GM19099 (cell line): ENCODE results near the gene CCDC197.
A peak's percentile ranks its signal among the peaks of the same experiment; 100 is the strongest.

Experiments used
- POLR2A ChIP-seq: IDR thresholded peaks from 3 replicates; pipeline ENCODE4 v1.6.1; 2011; ENCODE audit warnings: low read depth; ENCODE audit not compliant: insufficient read length; ENCODE audit errors: extremely low read depth

Gene CCDC197

DNA sequence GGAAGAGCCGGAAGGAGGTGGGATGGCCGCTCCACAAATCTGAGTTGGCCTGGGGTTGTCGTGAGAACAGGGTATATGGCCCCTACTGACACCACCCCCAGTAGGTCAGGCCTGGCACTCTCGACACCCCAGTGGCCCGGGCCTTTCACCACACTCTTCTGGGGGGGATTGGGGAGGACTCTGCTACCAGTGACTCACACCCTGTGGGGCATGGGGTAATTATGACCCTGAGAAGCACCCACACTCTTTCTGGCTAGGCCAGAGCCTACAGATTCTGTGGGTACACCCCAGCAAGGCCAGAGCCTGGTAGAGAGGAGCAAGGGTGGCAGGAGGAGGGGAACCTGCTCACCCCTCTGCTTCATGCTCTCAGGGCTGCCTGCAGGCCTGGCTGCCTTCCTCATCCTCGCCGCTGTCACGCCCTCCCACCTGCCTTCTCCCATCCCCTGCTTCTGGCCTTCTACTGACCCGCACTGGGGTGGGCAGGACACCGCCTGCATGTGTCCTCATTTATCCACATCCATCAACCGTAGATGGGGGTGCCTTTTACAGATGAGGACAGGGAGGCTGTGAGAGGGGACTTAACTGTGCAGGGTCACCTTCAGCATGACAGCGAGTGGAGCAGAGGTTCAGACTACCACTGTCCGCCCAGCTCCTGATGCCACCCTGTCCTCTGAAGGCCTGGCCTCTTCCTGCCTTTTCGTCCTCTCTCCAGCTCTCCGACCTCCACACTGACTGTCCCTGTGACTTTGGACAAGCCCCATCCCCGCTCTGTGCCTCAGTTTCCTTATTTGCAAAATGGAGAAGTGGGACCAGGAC is 39.1 kb upstream of the CCDC197 start:
- peak; percentile 21 for TF ChIP-seq POLR2A

- TF ChIP-seq POLR2A, result peak; percentile 2
These were observed 38.4 kb upstream of the CCDC197 start for GRCh38 chr14:93958567-93959238.

GRCh38 chr14:93959239-93960107 is 37.6 kb upstream of the CCDC197 start:
- peak; percentile 69 for TF ChIP-seq POLR2A

GRCh38 chr14:93960108-93960475 is 37.0 kb upstream of the CCDC197 start:
- TF ChIP-seq POLR2A, result no peak

GRCh38 chr14:93960774-93961438 is 36.2 kb upstream of the CCDC197 start:
- TF ChIP-seq POLR2A, result no peak

GRCh38 chr14:93961620-93962019 is 35.5 kb upstream of the CCDC197 start:
- TF ChIP-seq POLR2A, result no peak

- peak; percentile 57 for TF ChIP-seq POLR2A
These were observed 34.1 kb upstream of the CCDC197 start for GRCh38 chr14:93962701-93963601.

- TF ChIP-seq POLR2A, result no peak
These were observed 33.4 kb upstream of the CCDC197 start for GRCh38 chr14:93963692-93964091.

DNA sequence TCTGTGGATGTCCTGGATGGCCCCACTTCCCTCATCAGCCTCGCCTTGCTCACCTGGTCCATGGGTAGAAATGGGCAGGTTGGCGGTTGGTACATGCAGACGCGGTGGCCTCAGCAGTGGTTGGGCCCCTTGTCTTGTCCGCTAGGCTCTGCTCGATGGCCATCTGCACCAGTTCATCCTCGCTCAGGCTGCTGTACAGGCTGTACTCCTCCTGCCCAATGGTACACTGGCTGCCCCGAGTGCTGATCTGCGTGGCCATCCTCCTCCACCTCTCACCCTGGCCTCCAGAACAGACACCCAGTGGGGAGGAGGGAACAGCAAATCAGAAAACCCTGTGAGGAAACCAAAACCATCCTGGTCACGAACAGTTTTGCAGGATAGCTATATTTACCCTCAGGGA is 32.8 kb upstream of the CCDC197 start:
- TF ChIP-seq POLR2A, result no peak

- TF ChIP-seq POLR2A, result no peak
These were observed 32.2 kb upstream of the CCDC197 start for GRCh38 chr14:93964820-93965286.

GRCh38 chr14:93965287-93965821 is 31.7 kb upstream of the CCDC197 start:
- no peak for TF ChIP-seq POLR2A

DNA sequence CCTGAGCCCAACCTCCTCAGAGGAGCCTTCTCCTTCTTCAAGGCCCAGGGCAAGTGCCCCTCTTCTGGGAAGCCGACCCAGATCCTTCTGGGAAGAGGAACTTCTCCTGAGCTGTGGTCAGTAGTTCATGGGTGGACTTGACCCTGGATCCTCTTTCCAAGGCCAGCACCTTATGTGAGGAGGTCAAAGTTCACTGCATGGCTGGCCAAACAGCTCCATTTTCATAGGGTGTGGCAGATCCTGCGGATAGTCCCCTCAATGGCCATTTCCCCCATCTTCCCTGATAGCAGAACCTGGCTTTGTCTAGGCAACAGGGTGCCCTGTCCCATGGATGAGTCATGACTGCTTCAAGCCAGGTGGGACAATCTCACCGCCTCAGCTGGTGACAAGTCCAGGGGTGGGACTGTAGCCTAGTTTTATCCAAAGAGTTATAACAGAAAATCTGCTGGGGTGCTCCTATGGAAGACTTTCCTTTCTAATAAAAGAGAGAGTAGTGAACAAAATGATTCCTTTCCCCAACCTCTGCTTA is 31.1 kb upstream of the CCDC197 start:
- no peak for TF ChIP-seq POLR2A

- no peak for TF ChIP-seq POLR2A
These were observed 29.4 kb upstream of the CCDC197 start for GRCh38 chr14:93967637-93968250.
